ENCODE measurements around the gene MAP1S.

DNA sequence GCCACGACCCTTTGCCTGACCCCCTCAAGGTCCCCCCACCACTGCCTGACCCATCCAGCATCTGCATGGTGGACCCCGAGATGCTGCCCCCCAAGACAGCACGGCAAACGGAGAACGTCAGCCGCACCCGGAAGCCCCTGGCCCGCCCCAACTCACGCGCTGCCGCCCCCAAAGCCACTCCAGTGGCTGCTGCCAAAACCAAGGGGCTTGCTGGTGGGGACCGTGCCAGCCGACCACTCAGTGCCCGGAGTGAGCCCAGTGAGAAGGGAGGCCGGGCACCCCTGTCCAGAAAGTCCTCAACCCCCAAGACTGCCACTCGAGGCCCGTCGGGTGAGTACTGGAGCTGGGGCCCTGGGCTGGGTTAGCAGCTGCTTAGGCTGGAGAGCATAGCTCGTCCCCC is 8.6 kb downstream of the MAP1S start:
- TF ChIP-seq, protein P1, sequence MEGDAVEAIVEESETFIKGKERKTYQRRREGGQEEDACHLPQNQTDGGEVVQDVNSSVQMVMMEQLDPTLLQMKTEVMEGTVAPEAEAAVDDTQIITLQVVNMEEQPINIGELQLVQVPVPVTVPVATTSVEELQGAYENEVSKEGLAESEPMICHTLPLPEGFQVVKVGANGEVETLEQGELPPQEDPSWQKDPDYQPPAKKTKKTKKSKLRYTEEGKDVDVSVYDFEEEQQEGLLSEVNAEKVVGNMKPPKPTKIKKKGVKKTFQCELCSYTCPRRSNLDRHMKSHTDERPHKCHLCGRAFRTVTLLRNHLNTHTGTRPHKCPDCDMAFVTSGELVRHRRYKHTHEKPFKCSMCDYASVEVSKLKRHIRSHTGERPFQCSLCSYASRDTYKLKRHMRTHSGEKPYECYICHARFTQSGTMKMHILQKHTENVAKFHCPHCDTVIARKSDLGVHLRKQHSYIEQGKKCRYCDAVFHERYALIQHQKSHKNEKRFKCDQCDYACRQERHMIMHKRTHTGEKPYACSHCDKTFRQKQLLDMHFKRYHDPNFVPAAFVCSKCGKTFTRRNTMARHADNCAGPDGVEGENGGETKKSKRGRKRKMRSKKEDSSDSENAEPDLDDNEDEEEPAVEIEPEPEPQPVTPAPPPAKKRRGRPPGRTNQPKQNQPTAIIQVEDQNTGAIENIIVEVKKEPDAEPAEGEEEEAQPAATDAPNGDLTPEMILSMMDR (IDR thresholded peaks at IDR 0.05) = no peak
- no peak for TF ChIP-seq POLR2A (IDR thresholded peaks at IDR 0.05)

All from Peyer's patch (tissue), 4 donors.